HEK293 (cell line): ENCODE results near the gene NDUFV2.

Source experiments
- CTCF ChIA-PET: fragments of 350-600 bp; formaldehyde crosslinking; extraction: SDS; loops from one replicate; lab custom pipeline; 2021; ENCODE audit warnings: antibody characterized with exemption; lab: Yijun Ruan, JAX
- POLR2A ChIA-PET: fragments of 300-600 bp; formaldehyde crosslinking; extraction: SDS; loops from one replicate; lab custom pipeline; 2020; ENCODE audit warnings: antibody characterized with exemption, inconsistent platforms; lab: Yijun Ruan, JAX
- H3K27ac ChIP-seq: fragments of 200-500 bp; sonication (Bioruptor generic); 2 replicates; pipeline ENCODE4 v1.5.1; 2014; ENCODE audit warnings: low read depth, low read length, control low read depth, inconsistent platforms; ENCODE audit errors: extremely low read depth
- H3K36me3 ChIP-seq, 2 experiments: fragments of 200-500 bp in 1 of 2; sonication (Bioruptor generic) in 1 of 2; 1 replicate in 1 of 2; 2 replicates in 1 of 2; pipeline ENCODE4 v1.5.1; 2014 to 2017; ENCODE audit warnings: inconsistent platforms in 2 of 2, low read length in 2 of 2; ENCODE audit not compliant: control insufficient read depth in 2 of 2, insufficient read depth in 1 of 2
- H3K4me1 ChIP-seq: fragments of 200-500 bp; sonication (Bioruptor generic); 2 replicates; pipeline ENCODE4 v1.5.1; 2014; ENCODE audit warnings: mild to moderate bottlenecking, low read length, inconsistent platforms; ENCODE audit not compliant: control insufficient read depth, insufficient read depth
- H3K4me3 ChIP-seq: 2 replicates; pipeline ENCODE4 v1.5.1; 2011; ENCODE audit warnings: low read depth, mild to moderate bottlenecking, control low read depth, low read length, moderate library complexity
- H3K9me3 ChIP-seq: fragments of 200-500 bp; sonication (Bioruptor generic); 2 replicates; pipeline ENCODE4 v1.5.1; 2014; ENCODE audit warnings: low read depth, low read length, inconsistent platforms; ENCODE audit not compliant: control insufficient read depth, insufficient read depth
- EGR2 ChIP-seq: fragments of 450-650 bp; formaldehyde crosslinking; IDR thresholded peaks from 2 replicates; pipeline ENCODE4 v1.5.1; 2016; ENCODE audit warnings: low read depth, missing biosample characterization, missing genetic modification characterization
- FEZF1 ChIP-seq: fragments of 450-650 bp; formaldehyde crosslinking; IDR thresholded peaks from 2 replicates; pipeline ENCODE4 v1.5.1; 2016; ENCODE audit warnings: missing biosample characterization, missing genetic modification characterization
- HOXA7 ChIP-seq: sonication (generic); formaldehyde crosslinking; IDR thresholded peaks from 2 replicates; pipeline ENCODE4 v1.8.1; 2022; ENCODE audit warnings: missing genetic modification reagents, borderline replicate concordance
- HOXC10 ChIP-seq: sonication (generic); formaldehyde crosslinking; IDR thresholded peaks from 2 replicates; pipeline ENCODE4 v1.8.1; 2023; ENCODE audit warnings: mild to moderate bottlenecking, missing genetic modification reagents
- MEIS1 ChIP-seq: sonication (generic); formaldehyde crosslinking; IDR thresholded peaks from 2 replicates; pipeline ENCODE4 v1.8.1; 2022; ENCODE audit warnings: missing genetic modification reagents, mild to moderate bottlenecking, borderline replicate concordance
- SETDB1 ChIP-seq: IDR thresholded peaks from one replicate; pipeline ENCODE4 v1.6.1; 2017; ENCODE audit warnings: mild to moderate bottlenecking, low read length, moderate library complexity, mixed read lengths; ENCODE audit not compliant: insufficient read length
- YY2 ChIP-seq: fragments of 450-650 bp; formaldehyde crosslinking; IDR thresholded peaks from 2 replicates; pipeline ENCODE4 v1.5.1; 2016; ENCODE audit warnings: missing biosample characterization, missing genetic modification characterization
- ZBTB20 ChIP-seq: fragments of 450-650 bp; formaldehyde crosslinking; IDR thresholded peaks from 2 replicates; pipeline ENCODE4 v1.5.1; 2016; ENCODE audit warnings: missing biosample characterization, missing genetic modification characterization
- ZFHX2 ChIP-seq: fragments of 450-650 bp; formaldehyde crosslinking; conservative IDR thresholded peaks from 2 replicates; pipeline ENCODE4 v1.5.1; 2016; ENCODE audit warnings: missing biosample characterization, missing genetic modification characterization
- ZFP3 ChIP-seq: fragments of 450-650 bp; formaldehyde crosslinking; IDR thresholded peaks from 2 replicates; pipeline ENCODE4 v1.5.1; 2016; ENCODE audit warnings: low read depth, missing biosample characterization, missing genetic modification characterization
- ZIC2 ChIP-seq: fragments of 450-650 bp; formaldehyde crosslinking; IDR thresholded peaks from 2 replicates; pipeline ENCODE4 v1.5.1; 2016; ENCODE audit warnings: missing biosample characterization, missing genetic modification characterization
- ZNF121 ChIP-seq: fragments of 450-650 bp; formaldehyde crosslinking; IDR thresholded peaks from 2 replicates; pipeline ENCODE4 v1.5.1; 2016; ENCODE audit warnings: missing biosample characterization, missing genetic modification characterization
- ZNF133 ChIP-seq: fragments of 450-650 bp; formaldehyde crosslinking; IDR thresholded peaks from 2 replicates; pipeline ENCODE4 v1.5.1; 2016; ENCODE audit warnings: missing biosample characterization, missing genetic modification characterization
- ZNF223 ChIP-seq: fragments of 450-650 bp; formaldehyde crosslinking; IDR thresholded peaks from 2 replicates; pipeline ENCODE4 v1.5.1; 2016; ENCODE audit warnings: missing biosample characterization, missing genetic modification characterization
- ZNF391 ChIP-seq: fragments of 450-650 bp; formaldehyde crosslinking; IDR thresholded peaks from 2 replicates; pipeline ENCODE4 v1.5.1; 2016; ENCODE audit warnings: low read depth, missing biosample characterization, missing genetic modification characterization, borderline replicate concordance
- ZNF416 ChIP-seq: fragments of 450-650 bp; formaldehyde crosslinking; IDR thresholded peaks from 2 replicates; pipeline ENCODE4 v1.5.1; 2016; ENCODE audit warnings: missing biosample characterization, missing genetic modification characterization
- ZNF555 ChIP-seq: fragments of 450-650 bp; formaldehyde crosslinking; conservative IDR thresholded peaks from 2 replicates; pipeline ENCODE4 v1.5.1; 2017; ENCODE audit warnings: missing biosample characterization, mild to moderate bottlenecking, missing genetic modification characterization, inconsistent platforms
- ZNF658 ChIP-seq: fragments of 450-650 bp; formaldehyde crosslinking; IDR thresholded peaks from 2 replicates; pipeline ENCODE4; 2016; ENCODE audit warnings: missing biosample characterization, missing genetic modification characterization
- ZNF670 ChIP-seq: fragments of 450-650 bp; formaldehyde crosslinking; IDR thresholded peaks from 2 replicates; pipeline ENCODE4 v1.5.1; 2016; ENCODE audit warnings: missing biosample characterization, missing genetic modification characterization, low read depth
- TF ChIP-seq, protein P1 (sequence below): fragments of 450-650 bp; formaldehyde crosslinking; IDR thresholded peaks from 2 replicates; pipeline ENCODE4 v1.5.1; 2017; ENCODE audit warnings: missing biosample characterization, mild to moderate bottlenecking, missing genetic modification characterization, moderate library complexity
- TF ChIP-seq, protein P2 (sequence below): fragments of 450-650 bp; formaldehyde crosslinking; conservative IDR thresholded peaks from 2 replicates; pipeline ENCODE4 v1.5.1; 2016; ENCODE audit warnings: low read depth, missing biosample characterization, missing genetic modification characterization
- TF ChIP-seq, protein P3 (sequence below): fragments of 450-650 bp; formaldehyde crosslinking; IDR thresholded peaks from 2 replicates; pipeline ENCODE4 v1.5.1; 2016; ENCODE audit warnings: missing biosample characterization, missing genetic modification characterization
- TF ChIP-seq, protein P4 (sequence below): fragments of 450-650 bp; formaldehyde crosslinking; conservative IDR thresholded peaks from 2 replicates; pipeline ENCODE4 v1.5.1; 2016; ENCODE audit warnings: low read depth, missing biosample characterization, missing genetic modification characterization
- TF ChIP-seq, protein P5 (sequence below): fragments of 450-650 bp; formaldehyde crosslinking; optimal IDR thresholded peaks from 2 replicates; pipeline ENCODE3; 2016; ENCODE audit warnings: missing biosample characterization, mild to moderate bottlenecking, missing genetic modification characterization

Gene NDUFV2

DNA sequence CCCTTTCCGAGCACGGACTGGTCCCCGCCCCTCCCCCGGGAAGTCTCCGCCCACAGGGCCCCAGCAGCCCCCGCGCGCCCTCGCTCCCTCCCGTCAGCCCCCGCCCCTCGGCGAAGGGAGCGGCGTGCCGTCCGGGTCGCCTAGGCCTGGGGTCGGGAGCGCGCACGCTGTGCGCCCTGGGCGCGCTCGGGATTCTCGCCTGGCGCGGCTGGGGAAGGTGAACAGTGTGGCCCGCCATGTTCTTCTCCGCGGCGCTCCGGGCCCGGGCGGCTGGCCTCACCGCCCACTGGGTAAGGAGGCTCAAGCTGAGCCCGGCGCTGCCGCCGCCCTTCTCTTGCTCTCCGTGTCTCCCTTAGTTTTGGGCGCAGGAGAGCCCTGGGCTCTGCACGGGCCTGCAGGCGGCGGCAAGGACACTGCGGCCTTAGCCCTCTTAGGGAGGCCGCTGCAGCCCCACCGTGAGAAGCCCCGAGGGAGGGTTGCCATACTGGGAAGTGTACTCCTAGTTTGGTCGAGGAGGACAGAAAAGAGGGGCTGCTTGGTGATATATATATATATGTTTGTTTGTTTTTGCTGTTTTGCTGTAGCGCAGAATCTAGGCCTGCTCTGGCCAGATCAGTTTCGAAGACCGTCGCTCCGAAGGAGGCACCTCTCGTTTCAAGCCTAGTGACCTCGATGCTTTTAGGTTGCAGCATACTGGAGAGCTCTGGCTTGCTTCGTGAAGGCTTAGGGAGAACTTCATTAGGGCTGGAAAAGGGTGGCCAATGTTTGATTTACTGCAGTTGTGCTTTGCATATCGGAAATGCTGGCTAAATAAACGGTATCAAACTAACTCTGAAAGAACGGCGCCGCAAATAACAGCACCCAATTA, at the start of gene NDUFV2:
TSS of gene NDUFV2 (plus strand) at position 192 of the 868 bp plus-strand sequence. CDS start at position 237, 45 bp downstream.
- ChIA-PET CTCF (interaction anchor here (0.8 to 1.6 kb wide), 2 partner anchors 15 to 20 kb away, joined by 3 to 6 read pairs; no protein-coding TSS in a partner anchor), POLR2A (interaction anchor here (0.7 to 3.4 kb wide), 9 partner anchors 15 to 811 kb away, joined by 3 to 29 read pairs (median 3); partner anchors contain the start of gene ANKRD12)
- H3K4me1 ChIP-seq, result peaks cover 32% of the 10 kb centered on the region; the same call in 1 of the 2 replicates
- peak within 1 kb of the TSS; percentile 56 for H3K4me3 ChIP-seq
- H3K27ac ChIP-seq, result peak within 1 kb of the TSS; percentile 86
- H3K36me3 ChIP-seq, result 0 out of 3 replicates have a peak, but pooled peaks cover 0 to 4% of the 10 kb centered on the region in 2 experiments
- H3K9me3 ChIP-seq, result no peaks in the 10 kb centered on the region
- TF ChIP-seq SETDB1, result no peak
- TF ChIP-seq ZNF658, result no peak
- TF ChIP-seq ZNF391 (tag by site-specific recombination), result 0 out of 2 replicates have a peak, but pooled peaks have one; percentile 29
- no peak for TF ChIP-seq FEZF1 (tag by site-specific recombination)
- TF ChIP-seq, protein P1, sequence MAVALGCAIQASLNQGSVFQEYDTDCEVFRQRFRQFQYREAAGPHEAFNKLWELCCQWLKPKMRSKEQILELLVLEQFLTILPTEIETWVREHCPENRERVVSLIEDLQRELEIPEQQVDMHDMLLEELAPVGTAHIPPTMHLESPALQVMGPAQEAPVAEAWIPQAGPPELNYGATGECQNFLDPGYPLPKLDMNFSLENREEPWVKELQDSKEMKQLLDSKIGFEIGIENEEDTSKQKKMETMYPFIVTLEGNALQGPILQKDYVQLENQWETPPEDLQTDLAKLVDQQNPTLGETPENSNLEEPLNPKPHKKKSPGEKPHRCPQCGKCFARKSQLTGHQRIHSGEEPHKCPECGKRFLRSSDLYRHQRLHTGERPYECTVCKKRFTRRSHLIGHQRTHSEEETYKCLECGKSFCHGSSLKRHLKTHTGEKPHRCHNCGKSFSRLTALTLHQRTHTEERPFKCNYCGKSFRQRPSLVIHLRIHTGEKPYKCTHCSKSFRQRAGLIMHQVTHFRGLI, result peak; percentile 32; the same call in 1 of the 2 replicates
- peak; percentile 29; the same call in 1 of the 2 replicates for TF ChIP-seq ZNF121 (tag by site-specific recombination)
- peak; percentile 69 for TF ChIP-seq ZIC2
- TF ChIP-seq ZFHX2 (tag by site-specific recombination), result peak; percentile 77
- TF ChIP-seq, protein P2, sequence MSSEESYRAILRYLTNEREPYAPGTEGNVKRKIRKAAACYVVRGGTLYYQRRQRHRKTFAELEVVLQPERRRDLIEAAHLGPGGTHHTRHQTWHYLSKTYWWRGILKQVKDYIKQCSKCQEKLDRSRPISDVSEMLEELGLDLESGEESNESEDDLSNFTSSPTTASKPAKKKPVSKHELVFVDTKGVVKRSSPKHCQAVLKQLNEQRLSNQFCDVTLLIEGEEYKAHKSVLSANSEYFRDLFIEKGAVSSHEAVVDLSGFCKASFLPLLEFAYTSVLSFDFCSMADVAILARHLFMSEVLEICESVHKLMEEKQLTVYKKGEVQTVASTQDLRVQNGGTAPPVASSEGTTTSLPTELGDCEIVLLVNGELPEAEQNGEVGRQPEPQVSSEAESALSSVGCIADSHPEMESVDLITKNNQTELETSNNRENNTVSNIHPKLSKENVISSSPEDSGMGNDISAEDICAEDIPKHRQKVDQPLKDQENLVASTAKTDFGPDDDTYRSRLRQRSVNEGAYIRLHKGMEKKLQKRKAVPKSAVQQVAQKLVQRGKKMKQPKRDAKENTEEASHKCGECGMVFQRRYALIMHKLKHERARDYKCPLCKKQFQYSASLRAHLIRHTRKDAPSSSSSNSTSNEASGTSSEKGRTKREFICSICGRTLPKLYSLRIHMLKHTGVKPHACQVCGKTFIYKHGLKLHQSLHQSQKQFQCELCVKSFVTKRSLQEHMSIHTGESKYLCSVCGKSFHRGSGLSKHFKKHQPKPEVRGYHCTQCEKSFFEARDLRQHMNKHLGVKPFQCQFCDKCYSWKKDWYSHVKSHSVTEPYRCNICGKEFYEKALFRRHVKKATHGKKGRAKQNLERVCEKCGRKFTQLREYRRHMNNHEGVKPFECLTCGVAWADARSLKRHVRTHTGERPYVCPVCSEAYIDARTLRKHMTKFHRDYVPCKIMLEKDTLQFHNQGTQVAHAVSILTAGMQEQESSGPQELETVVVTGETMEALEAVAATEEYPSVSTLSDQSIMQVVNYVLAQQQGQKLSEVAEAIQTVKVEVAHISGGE (tag by site-specific recombination), result peak; percentile 82
- no peak for TF ChIP-seq ZNF223 (tag by site-specific recombination)
- TF ChIP-seq, protein P3, sequence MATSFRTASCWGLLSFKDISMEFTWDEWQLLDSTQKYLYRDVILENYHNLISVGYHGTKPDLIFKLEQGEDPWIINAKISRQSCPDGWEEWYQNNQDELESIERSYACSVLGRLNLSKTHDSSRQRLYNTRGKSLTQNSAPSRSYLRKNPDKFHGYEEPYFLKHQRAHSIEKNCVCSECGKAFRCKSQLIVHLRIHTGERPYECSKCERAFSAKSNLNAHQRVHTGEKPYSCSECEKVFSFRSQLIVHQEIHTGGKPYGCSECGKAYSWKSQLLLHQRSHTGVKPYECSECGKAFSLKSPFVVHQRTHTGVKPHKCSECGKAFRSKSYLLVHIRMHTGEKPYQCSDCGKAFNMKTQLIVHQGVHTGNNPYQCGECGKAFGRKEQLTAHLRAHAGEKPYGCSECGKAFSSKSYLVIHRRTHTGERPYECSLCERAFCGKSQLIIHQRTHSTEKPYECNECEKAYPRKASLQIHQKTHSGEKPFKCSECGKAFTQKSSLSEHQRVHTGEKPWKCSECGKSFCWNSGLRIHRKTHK (tag by site-specific recombination), result no peak
- peak; percentile 85 for TF ChIP-seq ZBTB20 (tag by site-specific recombination)
- peak; percentile 66 for TF ChIP-seq YY2
- TF ChIP-seq, protein P4, sequence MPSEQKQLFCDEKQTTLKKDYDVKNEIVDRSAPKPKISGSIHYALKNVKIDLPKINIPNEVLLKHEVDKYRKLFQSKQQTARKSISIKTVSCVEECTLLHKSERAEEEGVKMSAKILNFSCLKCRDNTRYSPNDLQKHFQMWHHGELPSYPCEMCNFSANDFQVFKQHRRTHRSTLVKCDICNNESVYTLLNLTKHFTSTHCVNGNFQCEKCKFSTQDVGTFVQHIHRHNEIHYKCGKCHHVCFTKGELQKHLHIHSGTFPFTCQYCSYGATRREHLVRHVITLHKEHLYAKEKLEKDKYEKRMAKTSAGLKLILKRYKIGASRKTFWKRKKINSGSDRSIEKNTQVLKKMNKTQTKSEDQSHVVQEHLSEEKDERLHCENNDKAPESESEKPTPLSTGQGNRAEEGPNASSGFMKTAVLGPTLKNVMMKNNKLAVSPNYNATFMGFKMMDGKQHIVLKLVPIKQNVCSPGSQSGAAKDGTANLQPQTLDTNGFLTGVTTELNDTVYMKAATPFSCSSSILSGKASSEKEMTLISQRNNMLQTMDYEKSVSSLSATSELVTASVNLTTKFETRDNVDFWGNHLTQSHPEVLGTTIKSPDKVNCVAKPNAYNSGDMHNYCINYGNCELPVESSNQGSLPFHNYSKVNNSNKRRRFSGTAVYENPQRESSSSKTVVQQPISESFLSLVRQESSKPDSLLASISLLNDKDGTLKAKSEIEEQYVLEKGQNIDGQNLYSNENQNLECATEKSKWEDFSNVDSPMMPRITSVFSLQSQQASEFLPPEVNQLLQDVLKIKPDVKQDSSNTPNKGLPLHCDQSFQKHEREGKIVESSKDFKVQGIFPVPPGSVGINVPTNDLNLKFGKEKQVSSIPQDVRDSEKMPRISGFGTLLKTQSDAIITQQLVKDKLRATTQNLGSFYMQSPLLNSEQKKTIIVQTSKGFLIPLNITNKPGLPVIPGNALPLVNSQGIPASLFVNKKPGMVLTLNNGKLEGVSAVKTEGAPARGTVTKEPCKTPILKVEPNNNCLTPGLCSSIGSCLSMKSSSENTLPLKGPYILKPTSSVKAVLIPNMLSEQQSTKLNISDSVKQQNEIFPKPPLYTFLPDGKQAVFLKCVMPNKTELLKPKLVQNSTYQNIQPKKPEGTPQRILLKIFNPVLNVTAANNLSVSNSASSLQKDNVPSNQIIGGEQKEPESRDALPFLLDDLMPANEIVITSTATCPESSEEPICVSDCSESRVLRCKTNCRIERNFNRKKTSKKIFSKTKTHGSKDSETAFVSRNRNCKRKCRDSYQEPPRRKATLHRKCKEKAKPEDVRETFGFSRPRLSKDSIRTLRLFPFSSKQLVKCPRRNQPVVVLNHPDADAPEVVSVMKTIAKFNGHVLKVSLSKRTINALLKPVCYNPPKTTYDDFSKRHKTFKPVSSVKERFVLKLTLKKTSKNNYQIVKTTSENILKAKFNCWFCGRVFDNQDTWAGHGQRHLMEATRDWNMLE (tag by site-specific recombination), result no peak
- TF ChIP-seq EGR2 (tag by site-specific recombination), result peak; percentile 54
- TF ChIP-seq ZNF133 (tag by site-specific recombination), result no peak
- no peak for TF ChIP-seq MEIS1
- no peak for TF ChIP-seq ZNF555 (tag by site-specific recombination)
- no peak for TF ChIP-seq HOXA7
- TF ChIP-seq HOXC10 (CRISPR knock-in tag), result no peak
- TF ChIP-seq ZNF670 (tag by site-specific recombination), result no peak
- peak; percentile 87 for TF ChIP-seq ZFP3 (tag by site-specific recombination)
- no peak for TF ChIP-seq ZNF416 (tag by site-specific recombination)
- TF ChIP-seq, protein P5, sequence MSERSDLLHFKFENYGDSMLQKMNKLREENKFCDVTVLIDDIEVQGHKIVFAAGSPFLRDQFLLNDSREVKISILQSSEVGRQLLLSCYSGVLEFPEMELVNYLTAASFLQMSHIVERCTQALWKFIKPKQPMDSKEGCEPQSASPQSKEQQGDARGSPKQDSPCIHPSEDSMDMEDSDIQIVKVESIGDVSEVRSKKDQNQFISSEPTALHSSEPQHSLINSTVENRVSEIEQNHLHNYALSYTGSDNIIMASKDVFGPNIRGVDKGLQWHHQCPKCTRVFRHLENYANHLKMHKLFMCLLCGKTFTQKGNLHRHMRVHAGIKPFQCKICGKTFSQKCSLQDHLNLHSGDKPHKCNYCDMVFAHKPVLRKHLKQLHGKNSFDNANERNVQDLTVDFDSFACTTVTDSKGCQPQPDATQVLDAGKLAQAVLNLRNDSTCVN, result peak; percentile 91
